Spleen (tissue), 7 donors: ENCODE measurements around the gene NCOA3.

Experiments
- CTCF ChIP-seq, 11 experiments: fragments of 200-600 bp in 7 of 11; fragments of 450-650 bp in 4 of 11; sonication (generic) in 4 of 11; IDR thresholded peaks in 8 of 11; conservative IDR thresholded peaks in 3 of 11; 1 replicate in 7 of 11; 2 replicates in 4 of 11; pipeline versions ENCODE4 v1.4.0 to v1.8.0; 2016 to 2021; ENCODE audit warnings: antibody characterized with exemption in 11 of 11, inconsistent platforms in 4 of 11, mild to moderate bottlenecking in 1 of 11
- POLR2A ChIP-seq, 3 donors: fragments of 450-650 bp; IDR thresholded peaks; one replicate each; pipeline ENCODE4 v1.5.1; 2017; ENCODE audit warnings: antibody characterized with exemption in 3 of 3, mild to moderate bottlenecking in 1 of 3
- POLR2AphosphoS5 ChIP-seq, 3 donors: sonication (generic); formaldehyde crosslinking; IDR thresholded peaks; one replicate each; pipeline ENCODE4 v1.5.1; 2017; ENCODE audit warnings: antibody characterized with exemption in 3 of 3
- donor health status: DM: no; HTN: no; CAD: no; lungs with moderate emphysema.
- donor health status: DM: no; HTN: no; CAD: no.
- donor health status: DM: no; HTN: no; CAD: no.

GRCh38 chr20:47549671-47550070, 48.0 kb downstream of the NCOA3 start:
- no peak for TF ChIP-seq CTCF (IDR thresholded peaks at IDR 0.05 in 8 of 11, conservative IDR thresholded peaks at IDR 0.05 in 3 of 11)
- TF ChIP-seq POLR2A (IDR thresholded peaks at IDR 0.05): no peak
- TF ChIP-seq POLR2AphosphoS5 (IDR thresholded peaks at IDR 0.05): no peak
